SK-N-MC (cell line): Measurements from ENCODE around the gene APEX2.
"Not testable (repeated sequence)": the region's sequence is repeated elsewhere in the genome, so short reads cannot be mapped to it uniquely, and the experiment has no call there.

Source experiments
- DNase-seq: peaks from one replicate; pipeline ENCODE4 v3.0.0-alpha.2; 2011; ENCODE audit warnings: low read depth, low spot score
- H3K27ac ChIP-seq: fragments of 200-600 bp; sonication (generic); 2 replicates; pipeline ENCODE4 v1.5.1; 2016; ENCODE audit warnings: mixed run types
- H3K36me3 ChIP-seq: fragments of 200-600 bp; sonication (generic); 2 replicates; pipeline ENCODE4 v1.6.1; 2017; ENCODE audit warnings: antibody characterized with exemption, low read length, mixed read lengths; ENCODE audit not compliant: insufficient read depth
- H3K4me3 ChIP-seq: fragments of 200-600 bp; sonication (generic); 2 replicates; pipeline ENCODE4 v1.5.1; 2016
- H3K9ac ChIP-seq: fragments of 200-600 bp; sonication (generic); 2 replicates; pipeline ENCODE4 v1.8.0; 2017; ENCODE audit warnings: mixed run types, mixed read lengths; ENCODE audit not compliant: insufficient read length
- H3K9me3 ChIP-seq: fragments of 200-600 bp; sonication (generic); 2 replicates; pipeline ENCODE4 v1.6.1; 2017; ENCODE audit warnings: low read depth, mild to moderate bottlenecking, antibody characterized with exemption, low read length, moderate library complexity, mixed read lengths
- EZH2 ChIP-seq: fragments of 200-600 bp; sonication (generic); IDR thresholded peaks from one replicate; pipeline ENCODE4 v1.6.1; 2017; ENCODE audit warnings: antibody characterized with exemption
- FOXP2 ChIP-seq: optimal IDR thresholded peaks from 2 replicates; pipeline ENCODE3; 2011; ENCODE audit warnings: mild to moderate bottlenecking, moderate library complexity; ENCODE audit not compliant: insufficient read depth; ENCODE audit errors: extremely low read length, control extremely low read depth
- POLR2AphosphoS5 ChIP-seq: IDR thresholded peaks from 2 replicates; pipeline ENCODE4 v1.6.1; 2012; ENCODE audit warnings: mild to moderate bottlenecking, low read depth, low read length, borderline replicate concordance

The APEX2 gene

DNA sequence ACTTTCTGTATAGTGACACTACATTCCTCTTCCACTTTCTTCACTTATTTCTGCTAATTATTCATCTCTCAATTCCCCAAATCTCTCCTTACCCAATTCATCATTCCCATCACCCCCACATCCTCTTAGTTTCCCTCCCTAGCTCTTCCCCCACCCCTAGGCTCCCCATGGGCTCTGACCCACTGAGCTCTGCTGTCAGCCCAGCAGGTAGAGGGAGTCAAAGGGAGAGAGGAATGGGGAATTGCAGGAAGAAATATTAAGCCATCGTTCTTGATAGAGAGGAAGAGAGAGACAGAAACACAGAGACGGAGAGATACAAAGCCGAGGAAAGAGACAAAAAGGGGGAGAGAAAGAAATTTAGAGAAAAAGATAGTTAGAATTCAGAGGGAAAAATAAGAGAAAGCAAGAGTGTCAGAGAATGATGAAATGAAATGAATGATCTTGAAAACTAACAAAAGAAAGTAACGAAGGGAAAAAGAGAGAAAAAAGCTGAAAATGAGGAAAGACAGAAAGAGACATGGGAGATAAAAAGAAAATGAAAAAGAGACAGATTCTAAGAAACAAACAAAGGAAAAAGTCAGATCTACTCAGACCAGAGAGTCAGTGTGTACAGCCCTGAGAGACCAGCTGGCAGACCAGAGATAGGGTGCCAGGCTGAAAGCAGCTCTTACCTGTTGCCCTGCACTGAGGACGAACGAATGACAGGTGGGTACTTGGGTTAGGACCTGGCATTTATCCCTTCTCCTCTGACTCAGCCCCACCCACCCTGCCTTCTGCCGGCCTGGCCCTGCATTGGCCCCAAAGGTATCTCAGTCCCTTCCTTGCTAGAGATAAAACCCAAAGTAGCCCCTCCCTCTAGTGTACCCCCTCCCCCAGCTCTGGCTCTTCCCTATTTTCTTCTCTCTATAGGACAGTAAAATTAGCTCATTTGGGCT is 30.4 kb downstream of the APEX2 start, which contains the start of gene ALAS2:
Gene ALAS2 (minus strand): TSS at position 707 of the 935 bp plus-strand sequence. CDS start 4,977 bp downstream, outside the sequence.
- Histone ChIP-seq H3K4me3 (no peak within 1 kb of the TSS), H3K9ac (no peak within 1 kb of the TSS), H3K9me3 (no peaks in the 10 kb centered on the region), H3K27ac (no peak within 1 kb of the TSS), H3K36me3 (no peaks in the 10 kb centered on the region)
- DNase-seq: no peak
- TF ChIP-seq EZH2: no peak
- no peak for TF ChIP-seq FOXP2
- no peak for TF ChIP-seq POLR2AphosphoS5

GRCh38 chrX:55033429-55033828 is 33.3 kb downstream of the APEX2 start:
- H3K27ac ChIP-seq: no peak overlapping the region
- no peak overlapping the region for H3K4me3 ChIP-seq
- H3K9ac ChIP-seq: no peak overlapping the region
- no peaks in the 10 kb centered on the region for H3K36me3 ChIP-seq
- no peaks in the 10 kb centered on the region for H3K9me3 ChIP-seq
- TF ChIP-seq EZH2: no peak
- no peak for TF ChIP-seq POLR2AphosphoS5
- TF ChIP-seq FOXP2: no peak
- DNase-seq: no peak

DNA sequence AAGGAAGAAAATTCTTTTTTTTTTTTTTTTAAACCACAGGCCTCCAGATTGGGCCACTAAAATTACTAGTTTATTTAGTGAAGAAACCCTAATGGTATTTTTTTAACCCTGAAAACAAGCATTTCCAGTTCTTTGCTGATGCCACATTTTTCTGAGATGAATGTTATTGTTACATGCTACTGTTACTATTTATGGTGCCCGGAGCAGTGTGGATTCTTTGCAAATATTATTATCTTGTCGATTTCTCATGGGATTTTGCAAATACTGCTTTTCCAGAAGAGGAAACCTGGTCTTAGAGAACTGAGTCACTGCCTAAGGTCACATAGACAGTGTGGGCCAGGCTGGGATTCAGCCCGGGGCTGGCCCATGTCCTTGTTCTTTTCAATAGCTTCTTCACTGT is 39.3 kb downstream of the APEX2 start:
- DNase-seq: no peak

GRCh38 chrX:55041514-55041913 is 41.4 kb downstream of the APEX2 start:
- TF ChIP-seq POLR2AphosphoS5 (no peak), FOXP2 (no peak), EZH2 (no peak)
- Histone ChIP-seq H3K27ac (no peak overlapping the region), H3K4me3 (no peak overlapping the region), H3K9ac (no peak overlapping the region), H3K36me3 (no peaks in the 10 kb centered on the region), H3K9me3 (no peaks in the 10 kb centered on the region)
- no peak for DNase-seq

More for the DNA sequence above, 39.3 kb downstream of the APEX2 start:
- no peaks in the 10 kb centered on the region for H3K36me3 ChIP-seq
- no peak overlapping the region for H3K27ac ChIP-seq
- no peak for TF ChIP-seq POLR2AphosphoS5
- TF ChIP-seq FOXP2: no peak
- no peak for TF ChIP-seq EZH2
- H3K9ac ChIP-seq: no peak overlapping the region
- H3K4me3 ChIP-seq: no peak overlapping the region
- no peaks in the 10 kb centered on the region for H3K9me3 ChIP-seq

DNA sequence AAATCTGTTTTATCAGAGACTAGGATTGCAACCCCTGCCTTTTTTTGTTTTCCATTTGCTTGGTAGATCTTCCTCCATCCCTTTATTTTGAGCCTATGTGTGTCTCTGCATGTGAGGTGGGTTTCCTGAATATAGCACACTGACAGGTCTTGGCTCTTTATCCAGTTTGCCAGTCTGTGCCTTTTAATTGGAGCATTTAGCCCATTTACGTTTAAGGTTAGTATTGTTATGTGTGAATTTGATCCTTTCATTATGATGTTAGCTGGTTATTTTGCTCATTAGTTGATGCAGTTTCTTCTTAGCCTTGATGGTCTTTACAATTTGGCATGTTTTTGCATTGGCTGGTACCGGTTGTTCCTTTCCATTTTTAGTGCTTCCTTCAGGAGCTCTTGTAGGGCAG is 50.4 kb downstream of the APEX2 start:
- not testable (repeated sequence) for H3K9me3 ChIP-seq, H3K36me3 ChIP-seq, DNase-seq, H3K4me3 ChIP-seq, H3K9ac ChIP-seq, H3K27ac ChIP-seq

- H3K4me3 ChIP-seq: no peak overlapping the region
- no peak for TF ChIP-seq POLR2AphosphoS5
- TF ChIP-seq EZH2: no peak
- TF ChIP-seq FOXP2: no peak
- DNase-seq: no peak
These were observed 56.9 kb downstream of the APEX2 start for GRCh38 chrX:55056820-55057674.

DNA sequence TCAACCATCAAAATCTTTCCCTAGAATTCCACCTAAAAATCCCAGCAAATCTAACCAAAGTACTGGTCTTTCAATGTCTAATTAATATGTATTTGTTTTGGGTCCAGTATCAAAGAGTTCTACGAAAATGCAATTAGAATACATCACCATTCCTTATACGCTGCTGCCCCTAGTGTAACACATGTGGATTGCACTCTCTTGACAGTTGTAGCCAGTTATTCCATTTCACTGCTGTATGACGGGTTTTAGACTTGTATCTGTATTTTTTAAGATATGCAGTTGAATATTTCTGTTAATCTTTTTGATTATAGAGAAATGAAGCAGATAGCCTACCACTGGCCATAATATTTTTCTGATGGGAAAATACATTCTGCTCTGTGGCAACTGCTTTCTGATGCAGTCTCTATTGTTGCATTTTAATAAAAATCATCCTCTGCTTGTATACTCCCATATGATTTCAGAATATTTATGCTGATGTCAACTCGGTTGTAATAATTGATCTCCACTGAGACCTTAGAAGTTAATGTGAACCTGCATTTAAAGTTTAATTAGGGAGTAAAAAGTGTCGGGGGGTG is 57.6 kb downstream of the APEX2 start:
- no peak for DNase-seq
- Histone ChIP-seq H3K4me3 (no peak overlapping the region), H3K36me3 (no peaks in the 10 kb centered on the region), H3K27ac (no peak overlapping the region), H3K9me3 (no peaks in the 10 kb centered on the region), H3K9ac (no peak overlapping the region)
- no peak for TF ChIP-seq POLR2AphosphoS5
- TF ChIP-seq EZH2: no peak
- TF ChIP-seq FOXP2: no peak

More at GRCh38 chrX:55056820-55057674, 56.9 kb downstream of the APEX2 start:
- Histone ChIP-seq H3K9me3 (no peaks in the 10 kb centered on the region), H3K36me3 (no peaks in the 10 kb centered on the region), H3K27ac (no peak overlapping the region), H3K9ac (no peak overlapping the region)
